GM10847 (cell line): Measurements from ENCODE around the gene GALE.

Experiments
- POLR2A ChIP-seq: IDR thresholded peaks from 2 replicates; pipeline ENCODE4 v1.6.1; 2011; ENCODE audit not compliant: insufficient read length; ENCODE audit errors: extremely low read depth

The GALE gene

DNA sequence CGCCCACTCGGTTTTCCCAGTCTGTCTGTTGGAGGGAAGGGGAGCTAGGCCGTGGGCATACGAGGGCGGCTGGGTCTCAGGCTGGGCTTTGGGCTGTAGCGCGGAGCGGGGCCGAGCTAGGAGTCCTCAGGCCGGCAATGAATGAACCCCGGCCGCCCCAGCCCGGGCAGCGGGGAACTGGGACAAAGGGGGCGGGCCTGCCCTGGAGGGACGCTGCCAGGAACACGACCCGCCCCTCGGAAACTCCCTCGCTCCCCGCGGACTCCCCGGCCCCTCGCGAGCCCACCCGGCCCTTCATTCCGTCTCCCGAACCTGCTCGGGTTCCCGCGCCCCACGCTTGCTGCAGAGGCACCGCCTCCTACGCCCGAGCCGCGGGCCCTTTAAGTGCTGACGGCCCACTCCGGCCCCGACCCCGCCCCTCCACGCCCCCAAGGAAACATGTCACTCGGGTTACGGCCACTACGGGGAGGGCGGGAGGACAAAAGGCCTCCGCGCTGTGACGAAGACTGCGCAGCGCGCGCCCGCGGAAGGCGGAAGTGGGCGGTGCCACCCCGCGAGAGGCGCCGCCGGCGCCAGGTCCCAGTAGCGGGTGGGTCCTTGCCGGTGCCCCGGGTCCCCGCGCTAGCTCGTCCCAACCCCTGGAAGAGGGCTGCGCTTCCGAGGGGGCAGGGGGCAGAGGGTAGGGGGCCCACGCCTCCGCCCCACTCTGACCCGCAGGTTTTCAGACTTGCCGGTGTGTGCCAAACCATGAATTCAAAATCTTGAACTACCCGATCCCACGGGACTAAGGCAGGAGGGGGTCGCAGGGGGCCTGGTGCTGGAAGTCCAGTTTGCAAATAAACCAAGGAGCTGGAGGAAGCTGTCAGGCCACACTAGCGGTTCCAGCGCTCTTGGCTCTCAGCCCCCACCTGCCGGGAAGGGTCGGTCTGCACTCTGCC lies at the start of gene GALE:
Gene GALE (minus strand): TSS at position 355 of the 938 bp plus-strand sequence. CDS start 1,747 bp downstream, outside the sequence.
- TF ChIP-seq POLR2A: peak; percentile 84

GRCh38 chr1:23848673-23849616 lies 48.4 kb upstream of the GALE start:
- no peak for TF ChIP-seq POLR2A

GRCh38 chr1:23845163-23845562 lies 44.6 kb upstream of the GALE start:
- TF ChIP-seq POLR2A: no peak

- no peak for TF ChIP-seq POLR2A
Observed at GRCh38 chr1:23843644-23844043, 43.1 kb upstream of the GALE start.

- TF ChIP-seq POLR2A: no peak
Observed at GRCh38 chr1:23838401-23838866, 37.9 kb upstream of the GALE start.

- no peak for TF ChIP-seq POLR2A
Observed at GRCh38 chr1:23837908-23838307, 37.4 kb upstream of the GALE start.

GRCh38 chr1:23836037-23836436 lies 35.5 kb upstream of the GALE start:
- no peak for TF ChIP-seq POLR2A

GRCh38 chr1:23827717-23828116 lies 27.2 kb upstream of the GALE start:
- TF ChIP-seq POLR2A: no peak

GRCh38 chr1:23825762-23826522 lies 25.4 kb upstream of the GALE start:
- TF ChIP-seq POLR2A: no peak

GRCh38 chr1:23825076-23825761 lies 24.7 kb upstream of the GALE start, which contains the start of gene HMGCL:
HMGCL (minus strand) TSS chr1:23825429; CDS start chr1:23825415, 14 bp downstream.
- peak; percentile 94 for TF ChIP-seq POLR2A

- no peak for TF ChIP-seq POLR2A
Observed at GRCh38 chr1:23824711-23825075, 24.1 kb upstream of the GALE start.

DNA sequence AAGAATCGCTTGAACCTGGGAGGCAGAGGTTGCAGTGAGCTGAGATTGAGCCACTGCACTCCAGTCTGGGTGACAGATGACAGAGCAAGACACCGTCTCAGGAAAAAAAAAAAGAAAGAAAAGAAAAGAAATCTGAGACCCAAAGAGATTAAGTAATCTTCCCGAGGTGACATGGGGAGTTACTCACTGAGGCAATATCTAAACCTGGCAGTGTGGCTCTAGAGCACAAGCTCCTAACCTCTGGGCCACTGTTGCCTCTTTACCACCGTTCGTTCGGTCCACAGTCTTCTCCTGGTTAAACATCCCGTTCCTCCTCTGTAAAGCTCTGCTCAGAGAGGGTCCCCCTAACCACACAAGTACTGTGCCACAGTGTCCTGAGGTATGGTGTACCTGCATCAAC lies 23.2 kb upstream of the GALE start:
- no peak for TF ChIP-seq POLR2A

- TF ChIP-seq POLR2A: no peak
Observed at GRCh38 chr1:23817633-23818032, 17.1 kb upstream of the GALE start.

DNA sequence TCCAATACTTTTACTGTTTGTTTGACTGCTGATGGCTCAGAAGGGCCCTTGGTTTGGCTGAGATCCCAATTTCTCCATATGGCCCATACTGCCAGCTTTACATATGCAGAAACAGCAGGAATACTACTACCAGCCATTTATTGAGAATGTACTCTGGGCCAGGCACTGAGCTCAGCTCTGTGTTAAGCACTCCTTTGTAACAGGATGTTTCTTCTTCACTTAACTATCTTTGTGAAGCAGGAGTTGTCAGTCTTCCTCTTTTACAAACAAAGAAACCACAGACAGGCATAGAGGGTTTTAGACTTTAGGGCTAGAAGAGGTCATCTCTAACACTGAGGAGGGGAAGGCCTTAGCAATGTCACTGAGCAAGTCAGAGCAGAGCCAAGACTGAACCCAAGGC lies 16.4 kb upstream of the GALE start:
- no peak for TF ChIP-seq POLR2A
